T-helper 17 cell (primary cell): ENCODE measurements around the gene CALN1. TPM values are rescaled to one million over a fixed set of nuclear protein-coding genes. Genes with fewer than 3 reads are reported as not detected.

Experiments used
- ATAC-seq: fragments of 150-1000 bp; cut with Tn5 transposase; 2 replicates; pipeline ENCODE4 v1.10.0; 2021; ENCODE audit warnings: mild to moderate bottlenecking, moderate library complexity
- DNase-seq, 3 donors: peaks; one replicate each; pipeline versions ENCODE4 v3.0.0 to v3.0.0-alpha.2; 2020 to 2021
- H3K9me3 ChIP-seq: one replicate; pipeline ENCODE4 v1.7.0; 2013; ENCODE audit warnings: low read length, mild to moderate bottlenecking; ENCODE audit not compliant: control insufficient read depth, poor library complexity, severe bottlenecking
- H3K27ac Mint-ChIP-seq: one replicate; pipeline ENCODE4 v1.8.0; 2022; ENCODE audit warnings: mild to moderate bottlenecking, moderate library complexity, mixed read lengths
- H3K27me3 Mint-ChIP-seq: one replicate; pipeline ENCODE4 v1.8.0; 2022; ENCODE audit warnings: mixed read lengths
- H3K36me3 Mint-ChIP-seq: one replicate; pipeline ENCODE4 v1.8.0; 2022; ENCODE audit warnings: low read depth, mixed read lengths
- H3K4me1 Mint-ChIP-seq: one replicate; pipeline ENCODE4 v1.8.0; 2022; ENCODE audit warnings: mild to moderate bottlenecking, mixed read lengths
- H3K4me3 Mint-ChIP-seq: one replicate; pipeline ENCODE4 v1.8.0; 2022; ENCODE audit warnings: mild to moderate bottlenecking, moderate library complexity, mixed read lengths
- total RNA-seq, 4 donors: library from RNA in 2 of 4; stranded (reverse) in 2 of 4; gene quantifications; one replicate each; pipeline ENCODE4 v1.2.3 and lab custom pipeline; 2022 to 2026

The CALN1 gene
- total RNA-seq, 2 donors from 2014 or later, result not detected

DNA sequence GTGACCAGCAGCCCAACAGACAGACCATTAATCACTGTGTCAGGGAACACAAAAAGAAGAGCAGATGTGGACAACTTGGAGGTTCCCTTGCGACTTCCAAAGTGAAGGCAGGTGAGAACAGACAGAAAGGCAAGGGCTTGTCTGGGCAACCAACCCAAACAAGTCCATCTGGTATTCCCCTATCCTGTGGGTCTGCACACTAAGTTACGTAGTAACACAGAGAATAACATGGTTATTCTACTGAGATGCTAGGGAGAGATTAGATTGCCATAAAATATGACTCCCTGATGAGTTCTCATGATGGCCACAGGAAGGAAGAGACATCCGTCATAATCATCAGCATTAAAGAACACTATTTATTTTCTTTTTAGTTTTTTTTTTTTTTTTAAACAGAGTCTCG, 252.2 kb downstream of the CALN1 start:
- DNase-seq (no peak), ATAC-seq (no peak)
- Mint-ChIP-seq H3K27me3 (no peaks in the 10 kb centered on the region), H3K4me1 (no peaks in the 10 kb centered on the region), H3K36me3 (no peaks in the 10 kb centered on the region), H3K4me3 (no peak overlapping the region), H3K27ac (no peak overlapping the region)
- no peaks in the 10 kb centered on the region for H3K9me3 ChIP-seq

DNA sequence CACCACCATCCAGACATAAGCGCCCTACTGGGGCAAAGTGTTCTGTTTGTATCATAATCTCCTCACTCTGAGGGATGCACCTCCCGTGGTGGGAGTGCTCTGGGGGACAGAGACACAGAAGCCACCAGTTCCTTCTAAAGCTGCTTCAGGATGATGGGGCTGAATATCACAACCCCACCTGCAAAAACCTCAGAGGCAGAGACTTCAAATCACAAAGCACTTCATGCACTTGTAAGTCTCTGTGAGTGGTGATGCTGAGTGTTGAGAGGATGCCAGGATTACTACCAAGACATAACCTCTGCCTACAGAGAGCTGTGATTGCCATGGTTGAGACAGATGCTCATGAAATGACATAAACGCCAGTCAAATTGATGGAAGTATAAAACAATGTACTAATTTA, 255.5 kb downstream of the CALN1 start:
- no peak overlapping the region for H3K27ac Mint-ChIP-seq
- no peaks in the 10 kb centered on the region for H3K9me3 ChIP-seq
- no peaks in the 10 kb centered on the region for H3K27me3 Mint-ChIP-seq
- H3K4me3 Mint-ChIP-seq, result no peak overlapping the region
- no peaks in the 10 kb centered on the region for H3K36me3 Mint-ChIP-seq
- DNase-seq, result no peak
- H3K4me1 Mint-ChIP-seq, result no peaks in the 10 kb centered on the region
- no peak for ATAC-seq

DNA sequence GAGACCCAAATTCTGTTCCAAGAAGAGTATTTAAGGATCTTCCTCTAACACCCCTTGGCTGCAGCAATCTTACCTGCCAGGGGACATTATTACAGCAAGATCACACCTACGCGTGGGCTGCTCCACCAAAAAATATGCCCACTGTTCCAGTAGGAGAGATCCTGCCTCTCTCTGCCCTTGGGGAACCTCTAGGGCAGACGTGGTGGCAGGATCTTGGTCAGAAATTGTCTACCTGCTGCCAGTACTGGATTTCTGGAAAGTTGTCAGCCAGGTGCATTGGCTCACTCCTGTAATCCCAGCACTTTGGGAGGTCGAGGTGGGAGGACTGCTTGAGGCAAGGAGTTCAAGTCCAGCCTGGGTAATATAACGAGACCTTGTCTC, 259.0 kb downstream of the CALN1 start:
- no peak overlapping the region for H3K27ac Mint-ChIP-seq
- no peaks in the 10 kb centered on the region for H3K4me1 Mint-ChIP-seq
- no peaks in the 10 kb centered on the region for H3K9me3 ChIP-seq
- ATAC-seq (no peak), DNase-seq (no peak)
- H3K27me3 Mint-ChIP-seq, result no peaks in the 10 kb centered on the region
- H3K4me3 Mint-ChIP-seq, result no peak overlapping the region
- no peaks in the 10 kb centered on the region for H3K36me3 Mint-ChIP-seq

DNA sequence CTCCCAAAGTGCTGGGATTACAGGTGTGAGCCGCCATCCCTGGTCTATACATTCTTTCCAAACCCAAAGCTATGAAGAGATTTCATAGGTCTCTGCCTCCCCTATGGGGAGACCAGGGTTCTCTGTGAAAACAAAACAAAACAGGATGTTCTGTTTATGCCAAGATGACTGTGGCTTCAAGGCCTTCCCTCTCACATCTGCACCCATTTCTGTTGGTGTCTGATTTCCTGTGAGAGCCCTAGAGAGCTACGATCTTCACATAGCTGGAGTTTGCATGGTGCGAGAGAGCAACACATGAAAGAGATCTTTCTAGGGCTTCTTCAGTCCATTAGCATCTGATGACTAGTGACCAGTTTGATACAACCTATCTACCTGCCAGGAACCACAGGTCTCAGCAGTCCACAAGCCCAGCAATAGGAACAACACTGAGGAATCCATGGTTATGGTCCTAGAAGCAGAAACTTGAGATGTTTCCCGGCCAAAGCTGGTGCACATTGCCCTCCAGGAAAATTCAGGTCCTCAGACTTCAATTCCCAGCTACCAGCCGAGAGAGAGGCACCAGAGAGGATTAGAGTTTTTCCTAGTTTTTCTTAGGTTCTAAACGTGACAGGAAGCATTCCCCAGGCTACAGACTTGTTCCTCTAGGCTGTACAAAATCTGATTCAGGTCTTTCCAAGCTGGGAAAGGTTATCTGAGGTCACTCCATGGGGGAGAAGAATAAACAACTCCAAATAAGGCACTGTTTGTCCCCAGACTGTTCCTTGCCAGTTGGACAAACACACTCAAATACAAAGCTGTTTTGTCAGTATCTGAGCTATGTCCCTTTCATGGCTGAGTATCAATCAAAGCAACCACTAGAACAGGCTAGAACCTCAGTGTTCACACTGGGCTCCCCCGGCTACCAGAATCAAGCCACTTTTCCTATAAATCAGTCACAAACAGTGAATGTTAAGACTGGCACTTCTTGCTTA, 259.7 kb downstream of the CALN1 start:
- ATAC-seq (no peak), DNase-seq (no peak)
- Mint-ChIP-seq H3K4me1 (no peaks in the 10 kb centered on the region), H3K27ac (no peak overlapping the region), H3K36me3 (no peaks in the 10 kb centered on the region), H3K27me3 (no peaks in the 10 kb centered on the region), H3K4me3 (no peak overlapping the region)
- no peaks in the 10 kb centered on the region for H3K9me3 ChIP-seq

DNA sequence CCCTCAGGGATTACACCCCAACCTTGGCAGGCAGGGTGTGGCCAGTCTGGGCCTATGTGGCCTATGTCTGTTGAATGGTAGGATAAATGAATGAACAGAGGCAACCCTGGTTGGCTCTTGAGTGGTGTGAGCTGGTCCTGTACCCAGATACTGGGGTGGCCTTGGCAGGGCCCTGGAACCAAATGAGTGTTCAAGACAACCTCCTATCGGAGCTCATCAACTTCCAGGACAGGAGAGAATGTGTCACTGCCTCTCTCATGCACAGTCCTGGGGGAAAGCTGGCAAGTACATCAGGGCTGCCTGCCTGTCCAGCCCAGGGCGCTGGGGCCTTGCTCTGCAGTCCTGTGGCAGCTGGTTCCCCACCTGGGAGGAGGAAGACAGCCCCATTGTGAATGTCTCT, 271.6 kb downstream of the CALN1 start:
- Mint-ChIP-seq H3K27me3 (no peaks in the 10 kb centered on the region), H3K4me3 (no peak overlapping the region), H3K27ac (no peak overlapping the region), H3K36me3 (no peaks in the 10 kb centered on the region), H3K4me1 (no peaks in the 10 kb centered on the region)
- DNase-seq, result no peak
- no peak for ATAC-seq
- no peaks in the 10 kb centered on the region for H3K9me3 ChIP-seq

DNA sequence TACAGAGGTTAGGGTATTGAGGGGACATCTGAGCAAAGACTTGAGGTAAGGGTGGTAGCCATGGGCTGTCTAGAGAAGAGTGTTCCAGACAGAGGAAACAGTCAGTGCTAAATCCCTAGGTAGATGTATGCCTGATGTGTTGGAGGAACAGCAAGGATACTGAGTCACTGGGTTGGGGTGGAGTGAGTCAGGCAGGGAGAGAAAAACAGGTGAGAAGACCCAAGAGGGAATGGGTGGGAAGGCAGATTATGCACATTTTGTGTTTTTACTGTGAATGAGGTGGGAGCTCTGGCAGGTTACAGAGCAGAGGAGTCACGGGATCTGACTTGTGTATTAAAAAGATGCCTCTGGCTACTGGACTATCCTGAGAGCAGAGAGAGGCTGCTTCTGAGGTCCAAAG, 285.0 kb downstream of the CALN1 start:
- Mint-ChIP-seq H3K27me3 (no peaks in the 10 kb centered on the region), H3K4me3 (no peak overlapping the region), H3K36me3 (no peaks in the 10 kb centered on the region), H3K27ac (no peak overlapping the region), H3K4me1 (no peaks in the 10 kb centered on the region)
- DNase-seq (no peak), ATAC-seq (no peak)
- H3K9me3 ChIP-seq, result no peaks in the 10 kb centered on the region

DNA sequence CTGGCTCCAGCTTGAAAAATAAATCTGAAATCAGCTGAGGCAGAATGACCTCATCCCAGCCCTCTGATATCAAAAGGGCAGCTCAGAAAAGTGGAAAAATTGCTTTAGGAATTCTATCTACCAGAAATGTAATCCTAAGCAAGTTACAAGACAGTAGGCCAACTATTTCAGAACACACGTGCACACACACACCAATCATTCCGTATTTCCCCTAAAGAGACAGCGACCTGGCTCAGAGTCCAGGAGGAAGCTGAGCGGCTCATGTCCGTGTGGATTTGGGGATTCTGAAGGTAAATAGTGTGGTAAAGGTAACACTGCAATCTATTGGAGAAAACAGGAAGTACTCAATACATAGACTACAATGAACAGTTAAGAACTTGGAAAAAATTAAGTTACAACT, 288.2 kb downstream of the CALN1 start:
- Mint-ChIP-seq H3K4me3 (no peak overlapping the region), H3K4me1 (no peaks in the 10 kb centered on the region), H3K27me3 (no peaks in the 10 kb centered on the region), H3K36me3 (no peaks in the 10 kb centered on the region), H3K27ac (no peak overlapping the region)
- no peak for ATAC-seq
- no peaks in the 10 kb centered on the region for H3K9me3 ChIP-seq
- no peak for DNase-seq

DNA sequence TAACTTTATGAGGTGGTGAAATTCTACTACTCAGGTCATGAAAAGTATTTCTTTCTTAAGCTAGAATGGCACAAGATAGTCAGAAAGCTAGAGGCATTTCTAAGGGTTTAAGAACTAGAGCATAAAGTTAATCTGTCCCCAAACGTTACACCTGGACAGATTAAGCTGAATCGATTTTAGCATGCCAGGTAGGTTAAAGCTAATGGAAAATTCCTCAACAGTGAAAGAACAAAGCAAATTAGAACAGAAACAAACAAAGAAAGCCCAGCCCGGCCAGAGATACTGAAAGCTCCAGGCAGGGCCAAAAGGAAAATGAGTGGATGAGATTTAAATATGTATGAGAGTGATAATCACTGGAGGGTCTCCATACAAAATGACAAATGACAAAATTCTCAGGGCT, 293.8 kb downstream of the CALN1 start:
- H3K27ac Mint-ChIP-seq, result no peak overlapping the region

DNA sequence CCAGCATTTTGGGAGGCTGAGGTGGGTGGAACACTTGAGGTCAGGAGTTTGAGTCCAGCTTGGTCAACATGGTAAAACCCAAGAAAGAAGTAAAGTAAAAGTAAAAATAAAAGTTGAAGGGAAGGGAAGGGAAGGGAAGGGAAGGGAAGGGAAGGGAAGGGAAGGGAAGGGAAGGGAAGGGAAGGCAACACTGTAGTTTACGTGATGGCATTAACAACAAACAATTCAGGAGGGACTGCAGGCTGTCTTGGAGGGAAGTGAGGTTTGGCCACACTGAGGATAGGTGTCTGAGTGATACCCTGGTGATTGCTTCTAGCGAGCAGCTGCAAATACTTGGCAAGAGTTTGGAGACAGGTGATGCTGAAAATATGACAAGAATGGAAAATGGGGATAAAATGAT, 298.0 kb downstream of the CALN1 start:
- Mint-ChIP-seq H3K4me3 (no peak overlapping the region), H3K27me3 (no peaks in the 10 kb centered on the region), H3K27ac (no peak overlapping the region), H3K4me1 (no peaks in the 10 kb centered on the region), H3K36me3 (no peaks in the 10 kb centered on the region)
- no peak for DNase-seq
- H3K9me3 ChIP-seq, result no peaks in the 10 kb centered on the region
- ATAC-seq, result no peak

More for the DNA sequence above, 293.8 kb downstream of the CALN1 start:
- Mint-ChIP-seq H3K4me3 (no peak overlapping the region), H3K27me3 (no peaks in the 10 kb centered on the region), H3K4me1 (no peaks in the 10 kb centered on the region), H3K36me3 (no peaks in the 10 kb centered on the region)
- DNase-seq, result no peak
- no peak for ATAC-seq
- H3K9me3 ChIP-seq, result no peaks in the 10 kb centered on the region

DNA sequence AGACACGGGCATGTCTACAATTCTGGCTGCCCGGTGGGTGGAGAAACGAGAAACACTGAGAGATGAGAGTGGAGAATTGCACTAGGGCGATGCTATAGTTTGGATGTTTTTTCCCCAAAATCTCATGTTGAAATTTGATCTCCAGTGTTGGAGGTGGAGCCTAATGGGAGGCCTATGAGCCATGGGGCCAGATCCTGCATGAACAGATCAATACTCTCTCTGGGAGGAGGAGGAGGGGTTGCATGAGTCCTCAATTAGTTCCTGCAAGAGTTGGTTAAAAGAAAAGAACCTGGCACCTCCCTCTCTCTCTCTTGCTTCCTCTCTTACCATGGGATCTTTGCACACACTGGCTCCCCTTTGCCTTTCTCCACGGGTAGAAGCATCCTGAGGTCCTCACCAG, 299.1 kb downstream of the CALN1 start:
- H3K9me3 ChIP-seq, result no peaks in the 10 kb centered on the region
- Mint-ChIP-seq H3K4me3 (no peak overlapping the region), H3K27me3 (no peaks in the 10 kb centered on the region), H3K36me3 (no peaks in the 10 kb centered on the region), H3K27ac (no peak overlapping the region), H3K4me1 (no peaks in the 10 kb centered on the region)
- DNase-seq, result no peak
- ATAC-seq, result no peak

DNA sequence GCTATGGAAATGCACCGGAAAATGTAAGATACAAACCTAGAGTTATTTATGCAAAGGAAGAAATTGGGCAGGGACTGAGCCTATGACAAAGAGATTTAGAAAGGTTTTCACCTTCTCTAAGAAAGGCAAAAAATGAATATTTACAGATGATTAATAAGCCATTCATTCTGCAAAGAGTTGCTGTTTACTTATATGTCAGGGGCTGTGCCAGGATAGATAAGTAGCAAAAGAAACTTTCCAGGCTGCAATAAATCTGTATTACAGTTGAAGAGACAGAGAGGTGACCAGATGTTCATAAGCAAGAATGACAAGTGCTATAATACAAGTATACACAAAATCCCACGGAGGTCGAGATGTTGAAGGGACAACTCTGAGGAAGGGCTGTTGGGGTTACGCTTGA, 299.6 kb downstream of the CALN1 start:
- no peaks in the 10 kb centered on the region for H3K36me3 Mint-ChIP-seq
- no peak for DNase-seq
- no peaks in the 10 kb centered on the region for H3K4me1 Mint-ChIP-seq
- no peaks in the 10 kb centered on the region for H3K9me3 ChIP-seq
- H3K27me3 Mint-ChIP-seq, result no peaks in the 10 kb centered on the region
- ATAC-seq, result no peak
- no peak overlapping the region for H3K4me3 Mint-ChIP-seq
- H3K27ac Mint-ChIP-seq, result no peak overlapping the region

DNA sequence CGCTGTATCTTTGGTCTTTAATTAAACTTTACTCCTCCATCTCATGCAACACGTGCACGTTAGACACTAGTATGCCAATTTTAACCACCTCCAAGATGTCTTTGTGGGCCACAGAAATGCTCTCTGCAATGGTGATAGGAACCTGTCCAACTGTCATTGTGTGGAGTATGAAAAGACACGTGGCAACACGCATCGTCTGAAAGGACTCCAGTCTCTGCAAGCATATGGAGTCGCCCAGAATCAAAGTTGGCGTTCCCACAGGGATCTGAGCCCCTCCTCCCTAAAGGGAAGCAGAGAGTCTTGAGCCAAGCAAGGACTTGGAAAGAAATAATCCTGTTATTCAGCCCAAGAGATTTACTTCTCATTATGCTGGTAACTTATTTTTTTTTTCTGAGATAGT, 301.1 kb downstream of the CALN1 start:
- DNase-seq (no peak), ATAC-seq (no peak)
- Mint-ChIP-seq H3K4me1 (no peaks in the 10 kb centered on the region), H3K36me3 (no peaks in the 10 kb centered on the region), H3K27me3 (no peaks in the 10 kb centered on the region), H3K27ac (no peak overlapping the region), H3K4me3 (no peak overlapping the region)
- no peaks in the 10 kb centered on the region for H3K9me3 ChIP-seq

DNA sequence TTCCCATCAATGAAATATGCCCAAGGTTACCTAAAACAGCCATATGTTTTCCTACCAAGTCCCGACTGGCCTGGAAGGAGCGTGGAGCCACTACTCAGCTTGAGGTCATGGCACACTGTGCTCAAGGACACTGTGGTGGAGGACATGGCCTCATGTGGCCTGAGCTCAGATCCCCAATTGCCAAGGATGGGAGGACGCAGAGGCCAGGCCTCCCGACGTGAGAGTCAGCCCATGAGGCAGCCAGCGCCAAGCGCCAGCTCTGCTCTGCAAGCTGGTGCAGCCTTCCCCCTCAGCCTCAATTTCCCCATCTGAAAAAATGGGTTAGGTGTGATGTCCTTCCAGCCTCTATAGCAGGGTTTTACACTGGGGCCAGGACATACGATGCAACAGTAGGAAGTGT, 302.6 kb downstream of the CALN1 start:
- DNase-seq (no peak), ATAC-seq (no peak)
- Mint-ChIP-seq H3K27me3 (no peaks in the 10 kb centered on the region), H3K36me3 (no peaks in the 10 kb centered on the region), H3K4me1 (no peaks in the 10 kb centered on the region), H3K4me3 (no peak overlapping the region), H3K27ac (no peak overlapping the region)
- H3K9me3 ChIP-seq, result no peaks in the 10 kb centered on the region

DNA sequence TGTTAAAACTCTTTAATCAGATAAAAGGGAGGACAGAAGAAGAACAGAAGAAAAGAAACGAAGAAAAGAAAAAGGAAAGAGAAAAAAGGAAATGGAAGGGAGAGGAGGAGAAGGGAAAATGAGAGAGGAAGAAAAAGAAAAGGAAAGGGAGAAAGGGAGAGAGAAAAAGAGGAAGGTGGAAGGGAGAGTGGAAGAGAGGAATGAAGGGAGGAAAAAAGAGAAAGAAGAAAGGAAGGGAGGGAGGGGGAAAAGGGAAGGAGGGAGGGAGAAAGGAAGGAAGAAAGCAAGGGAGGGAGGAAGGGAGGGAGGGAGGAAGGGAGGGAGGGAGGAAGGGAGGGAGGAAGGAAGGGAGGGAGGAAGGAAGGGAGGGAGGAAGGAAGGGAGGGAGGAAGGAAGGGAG, 305.7 kb downstream of the CALN1 start:
- H3K27ac Mint-ChIP-seq, result no peak overlapping the region
- no peak for DNase-seq
- H3K36me3 Mint-ChIP-seq, result no peaks in the 10 kb centered on the region
- no peaks in the 10 kb centered on the region for H3K27me3 Mint-ChIP-seq
- no peaks in the 10 kb centered on the region for H3K4me1 Mint-ChIP-seq
- H3K9me3 ChIP-seq, result no peaks in the 10 kb centered on the region
- ATAC-seq, result no peak
- no peak overlapping the region for H3K4me3 Mint-ChIP-seq
